Fibroblast of skin of back (primary cell): ENCODE results near the gene GPR35.

Experiments
- DNase-seq: peaks from one replicate; pipeline ENCODE4 v3.0.0-alpha.2; 2013

Gene GPR35

GRCh38 chr2:240624011-240624949 is 1.0 kb upstream of the GPR35 start:
- DNase-seq = no peak

- peak; percentile 28 for DNase-seq
Observed at GRCh38 chr2:240626531-240627300, 1.4 kb downstream of the GPR35 start.

GRCh38 chr2:240627736-240628506 is 2.6 kb downstream of the GPR35 start:
- no peak for DNase-seq

GRCh38 chr2:240628507-240628807 is 3.2 kb downstream of the GPR35 start:
- no peak for DNase-seq

GRCh38 chr2:240628808-240629618 is 3.7 kb downstream of the GPR35 start:
- no peak for DNase-seq

GRCh38 chr2:240629619-240629967 is 4.3 kb downstream of the GPR35 start:
- DNase-seq = no peak

- no peak for DNase-seq
Observed at GRCh38 chr2:240629968-240630770, 4.9 kb downstream of the GPR35 start.

GRCh38 chr2:240630771-240631547 is 5.7 kb downstream of the GPR35 start:
- no peak for DNase-seq

GRCh38 chr2:240631548-240632305 is 6.4 kb downstream of the GPR35 start:
- no peak for DNase-seq

GRCh38 chr2:240632306-240632721 is 7.0 kb downstream of the GPR35 start:
- DNase-seq = no peak

GRCh38 chr2:240635121-240635997 is 10.1 kb downstream of the GPR35 start:
- no peak for DNase-seq

- no peak for DNase-seq
Observed at GRCh38 chr2:240635998-240636547, 10.8 kb downstream of the GPR35 start.

- DNase-seq = no peak
Observed at GRCh38 chr2:240636563-240637115, 11.4 kb downstream of the GPR35 start.

- DNase-seq = no peak
Observed at GRCh38 chr2:240637116-240637900, 12.0 kb downstream of the GPR35 start.

GRCh38 chr2:240637901-240638345 is 12.6 kb downstream of the GPR35 start:
- no peak for DNase-seq

- DNase-seq = no peak
Observed at GRCh38 chr2:240638512-240639160, 13.4 kb downstream of the GPR35 start.

- DNase-seq = no peak
Observed at GRCh38 chr2:240639566-240639965, 14.3 kb downstream of the GPR35 start.
